ENCODE measurements around the gene RPL32.

DNA sequence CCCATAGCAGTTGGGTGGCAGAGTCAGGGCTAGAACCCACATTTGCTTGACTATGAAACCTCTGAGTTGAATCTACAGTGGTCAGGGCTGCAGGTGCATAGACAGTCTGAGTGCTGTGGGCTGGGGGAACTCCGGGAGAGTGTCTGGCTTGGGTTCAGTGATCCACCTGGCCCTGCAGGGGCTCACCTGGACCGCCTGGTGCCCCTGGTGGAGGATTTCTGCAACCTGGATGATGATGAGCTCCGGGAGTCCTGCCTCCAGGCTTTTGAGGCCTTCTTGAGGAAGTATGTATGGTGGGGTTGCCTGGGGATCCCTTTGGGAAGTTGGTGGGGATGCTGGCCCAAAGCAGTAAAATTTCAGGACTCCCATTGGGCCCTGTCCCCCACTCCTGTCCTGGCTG lies 28.6 kb downstream of the RPL32 start:
- no peak for TF ChIP-seq POLR2AphosphoS5 (IDR thresholded peaks at IDR 0.05)
- TF ChIP-seq, protein P1, sequence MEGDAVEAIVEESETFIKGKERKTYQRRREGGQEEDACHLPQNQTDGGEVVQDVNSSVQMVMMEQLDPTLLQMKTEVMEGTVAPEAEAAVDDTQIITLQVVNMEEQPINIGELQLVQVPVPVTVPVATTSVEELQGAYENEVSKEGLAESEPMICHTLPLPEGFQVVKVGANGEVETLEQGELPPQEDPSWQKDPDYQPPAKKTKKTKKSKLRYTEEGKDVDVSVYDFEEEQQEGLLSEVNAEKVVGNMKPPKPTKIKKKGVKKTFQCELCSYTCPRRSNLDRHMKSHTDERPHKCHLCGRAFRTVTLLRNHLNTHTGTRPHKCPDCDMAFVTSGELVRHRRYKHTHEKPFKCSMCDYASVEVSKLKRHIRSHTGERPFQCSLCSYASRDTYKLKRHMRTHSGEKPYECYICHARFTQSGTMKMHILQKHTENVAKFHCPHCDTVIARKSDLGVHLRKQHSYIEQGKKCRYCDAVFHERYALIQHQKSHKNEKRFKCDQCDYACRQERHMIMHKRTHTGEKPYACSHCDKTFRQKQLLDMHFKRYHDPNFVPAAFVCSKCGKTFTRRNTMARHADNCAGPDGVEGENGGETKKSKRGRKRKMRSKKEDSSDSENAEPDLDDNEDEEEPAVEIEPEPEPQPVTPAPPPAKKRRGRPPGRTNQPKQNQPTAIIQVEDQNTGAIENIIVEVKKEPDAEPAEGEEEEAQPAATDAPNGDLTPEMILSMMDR (IDR thresholded peaks at IDR 0.05), result no peak
